GM18873 (cell line): Measurements from ENCODE around the gene SOCS4.
"Not testable (repeated sequence)": the region's sequence is repeated elsewhere in the genome, so short reads cannot be mapped to it uniquely, and the experiment has no call there.

Source experiments
- ATAC-seq: cut with Tn5 transposase; IDR thresholded peaks from one replicate; pipeline ENCODE4 v1.9.1; 2021; ENCODE audit warnings: mild to moderate bottlenecking, moderate library complexity, moderate number of reproducible peaks; ENCODE audit not compliant: unreplicated experiment, low FRiP score

Gene SOCS4

GRCh38 chr14:55051423-55052268 lies 24.6 kb downstream of the SOCS4 start, which contains the start of gene MAPK1IP1L:
Gene MAPK1IP1L, plus strand, starts transcription at chr14:55051647. Its CDS starts 10,037 bp downstream, at chr14:55061684.
- ATAC-seq: peak; percentile 62

- peak; percentile 17 for ATAC-seq
These were observed 25.4 kb downstream of the SOCS4 start for GRCh38 chr14:55052269-55052930.

GRCh38 chr14:55053018-55053417 lies 26.0 kb downstream of the SOCS4 start:
- ATAC-seq: no peak

- ATAC-seq: no peak
These were observed 26.5 kb downstream of the SOCS4 start for GRCh38 chr14:55053500-55053899.

- no peak for ATAC-seq
These were observed 27.1 kb downstream of the SOCS4 start for GRCh38 chr14:55054098-55054497.

GRCh38 chr14:55057919-55058318 lies 30.9 kb downstream of the SOCS4 start:
- no peak for ATAC-seq

GRCh38 chr14:55059333-55059732 lies 32.3 kb downstream of the SOCS4 start:
- no peak for ATAC-seq

- ATAC-seq: no peak
These were observed 35.7 kb downstream of the SOCS4 start for GRCh38 chr14:55062517-55063351.

- not testable (repeated sequence) for ATAC-seq
These were observed 37.9 kb downstream of the SOCS4 start for GRCh38 chr14:55064896-55065295.

- no peak for ATAC-seq
These were observed 38.4 kb downstream of the SOCS4 start for GRCh38 chr14:55065411-55065810.

- ATAC-seq: no peak
These were observed 39.2 kb downstream of the SOCS4 start for GRCh38 chr14:55066223-55066622.

GRCh38 chr14:55070981-55071411 lies 44.0 kb downstream of the SOCS4 start:
- no peak for ATAC-seq

- ATAC-seq: no peak
These were observed 45.0 kb downstream of the SOCS4 start for GRCh38 chr14:55071870-55072640.

- no peak for ATAC-seq
These were observed 46.8 kb downstream of the SOCS4 start for GRCh38 chr14:55073856-55074255.

GRCh38 chr14:55074662-55075061 lies 47.6 kb downstream of the SOCS4 start:
- ATAC-seq: peak; percentile 47

- no peak for ATAC-seq
These were observed 48.7 kb downstream of the SOCS4 start for GRCh38 chr14:55075628-55076175.

- ATAC-seq: no peak
These were observed 50.4 kb downstream of the SOCS4 start for GRCh38 chr14:55077170-55078151.

GRCh38 chr14:55079961-55080360 lies 52.9 kb downstream of the SOCS4 start:
- not testable (repeated sequence) for ATAC-seq
